Epithelial cell of proximal tubule (primary cell): Measurements from ENCODE around the gene MANSC4. TPM values are rescaled to one million over a fixed set of nuclear protein-coding genes. Genes with fewer than 3 reads are reported as not detected.

ENCODE experiments used
- DNase-seq: peaks from one replicate; pipeline ENCODE4 v3.0.0-alpha.2; 2011; ENCODE audit warnings: low read depth
- H3K4me3 ChIP-seq: 2 replicates; pipeline ENCODE4 v1.5.1; 2011; ENCODE audit warnings: low read depth, mild to moderate bottlenecking, low read length
- total RNA-seq: library from RNA; depleted of rRNA; stranded (reverse); fragments of >200 nt; gene quantifications from 2 replicates; pipeline ENCODE4 v1.2.3, GENCODE V29; 2015
- TF ChIP-seq, protein P1 (sequence below): conservative IDR thresholded peaks from 2 replicates; pipeline ENCODE4 v1.5.1; 2012; ENCODE audit warnings: low read depth, mild to moderate bottlenecking, low read length

Gene MANSC4
- total RNA-seq, 1 donor from 2014 or later = not detected

- DNase-seq = no peak
- H3K4me3 ChIP-seq = no peak overlapping the region
- TF ChIP-seq, protein P1, sequence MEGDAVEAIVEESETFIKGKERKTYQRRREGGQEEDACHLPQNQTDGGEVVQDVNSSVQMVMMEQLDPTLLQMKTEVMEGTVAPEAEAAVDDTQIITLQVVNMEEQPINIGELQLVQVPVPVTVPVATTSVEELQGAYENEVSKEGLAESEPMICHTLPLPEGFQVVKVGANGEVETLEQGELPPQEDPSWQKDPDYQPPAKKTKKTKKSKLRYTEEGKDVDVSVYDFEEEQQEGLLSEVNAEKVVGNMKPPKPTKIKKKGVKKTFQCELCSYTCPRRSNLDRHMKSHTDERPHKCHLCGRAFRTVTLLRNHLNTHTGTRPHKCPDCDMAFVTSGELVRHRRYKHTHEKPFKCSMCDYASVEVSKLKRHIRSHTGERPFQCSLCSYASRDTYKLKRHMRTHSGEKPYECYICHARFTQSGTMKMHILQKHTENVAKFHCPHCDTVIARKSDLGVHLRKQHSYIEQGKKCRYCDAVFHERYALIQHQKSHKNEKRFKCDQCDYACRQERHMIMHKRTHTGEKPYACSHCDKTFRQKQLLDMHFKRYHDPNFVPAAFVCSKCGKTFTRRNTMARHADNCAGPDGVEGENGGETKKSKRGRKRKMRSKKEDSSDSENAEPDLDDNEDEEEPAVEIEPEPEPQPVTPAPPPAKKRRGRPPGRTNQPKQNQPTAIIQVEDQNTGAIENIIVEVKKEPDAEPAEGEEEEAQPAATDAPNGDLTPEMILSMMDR = no peak
Measured at GRCh38 chr12:27790179-27790578, 10.1 kb upstream of the MANSC4 start.

- TF ChIP-seq, protein P1 = no peak
- DNase-seq = no peak
- H3K4me3 ChIP-seq = no peak overlapping the region
Measured at GRCh38 chr12:27787559-27787958, 7.5 kb upstream of the MANSC4 start.

DNA sequence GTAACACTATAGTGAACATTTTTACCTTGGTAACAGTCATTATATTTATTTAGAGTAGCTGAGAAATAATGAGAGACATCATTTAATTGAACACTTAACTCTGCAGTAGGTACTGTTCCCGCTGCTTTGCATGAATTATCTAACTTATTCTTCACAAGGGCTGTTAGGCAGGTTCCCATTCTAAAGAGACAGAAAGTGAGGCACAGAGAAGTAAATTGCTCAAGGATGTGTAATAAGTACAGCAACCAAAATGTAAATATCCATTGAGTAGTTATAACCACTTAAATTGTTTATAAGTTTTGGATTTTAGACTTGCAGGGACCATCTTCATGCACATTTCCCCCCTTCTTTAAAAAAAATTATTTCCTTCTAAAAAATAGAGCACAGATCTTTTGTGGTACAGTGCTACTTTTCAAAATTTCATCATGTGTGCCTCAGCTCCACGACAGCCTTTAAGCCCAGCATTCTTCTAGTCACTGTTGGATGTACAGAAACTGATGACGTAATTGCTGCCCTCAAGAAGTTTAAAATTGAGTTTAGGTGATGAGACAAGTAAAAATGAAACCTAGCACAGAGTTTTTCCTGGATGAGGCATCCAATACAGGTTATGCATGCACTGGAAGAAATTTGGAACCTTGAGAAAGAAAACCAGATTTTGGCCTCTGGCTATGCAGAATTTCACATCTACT is 6.0 kb upstream of the MANSC4 start:
- TF ChIP-seq, protein P1 = no peak
- no peak for DNase-seq

DNA sequence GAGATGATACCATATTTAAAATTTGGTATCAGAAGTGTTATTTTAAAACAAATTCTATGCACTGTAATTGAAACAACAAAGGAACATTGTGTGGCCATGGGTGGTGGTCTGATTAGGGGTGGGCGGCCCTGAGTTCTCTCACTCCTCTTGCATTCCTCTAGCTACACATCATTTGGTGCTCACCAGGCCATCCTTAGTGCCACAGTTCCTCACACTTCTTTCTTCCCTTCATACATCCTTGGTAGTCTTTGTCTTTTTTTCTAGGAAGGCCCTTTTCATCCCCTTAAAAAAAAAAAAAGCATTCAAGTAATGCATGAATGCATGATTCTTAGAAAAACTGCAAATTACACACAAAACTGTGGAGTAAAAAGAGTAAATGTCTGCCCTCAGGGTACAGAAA is 2.4 kb upstream of the MANSC4 start:
- TF ChIP-seq, protein P1 = no peak
- no peak for DNase-seq
- H3K4me3 ChIP-seq = no peak overlapping the region

More for the DNA sequence above, 6.0 kb upstream of the MANSC4 start:
- H3K4me3 ChIP-seq = no peak overlapping the region

DNA sequence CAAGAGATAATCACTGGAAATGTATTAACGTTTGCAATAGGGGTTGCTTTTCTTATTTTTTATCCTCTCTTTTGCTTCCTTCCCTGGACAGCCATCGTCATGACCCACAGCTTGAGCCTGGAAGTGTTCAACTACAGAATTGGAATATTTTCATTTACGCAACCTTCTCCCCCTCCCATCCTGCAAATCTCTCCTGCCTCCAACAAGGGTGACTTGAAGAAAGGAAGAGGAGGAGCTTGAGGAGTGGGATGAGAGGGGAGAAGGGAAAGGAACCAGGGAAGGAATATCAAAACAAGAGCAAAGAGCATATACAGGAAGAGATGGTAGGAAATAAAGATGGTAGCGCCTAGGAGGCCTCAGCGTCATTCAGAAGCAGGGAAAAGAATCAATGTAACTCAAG is 1.6 kb upstream of the MANSC4 start:
- no peak for DNase-seq
- TF ChIP-seq, protein P1 = no peak
- H3K4me3 ChIP-seq = peak overlapping the region; percentile 83

GRCh38 chr12:27780612-27781408 is 774 bp upstream of the MANSC4 start:
- TF ChIP-seq, protein P1 = no peak
- peak overlapping the region; percentile 83 for H3K4me3 ChIP-seq
- DNase-seq = peak; percentile 37
